EL (cell line): Measurements from ENCODE around the gene ACADVL.
"Not testable (repeated sequence)": the region's sequence is repeated elsewhere in the genome, so short reads cannot be mapped to it uniquely, and the experiment has no call there.

Experiments used
- DNase-seq: peaks from one replicate; pipeline ENCODE4 v3.0.0-alpha.2; 2016

Gene ACADVL

GRCh38 chr17:7235693-7236665 lies 16.2 kb downstream of the ACADVL start:
- no peak for DNase-seq

- no peak for DNase-seq
Measured at GRCh38 chr17:7236808-7237207, 17.1 kb downstream of the ACADVL start.

GRCh38 chr17:7237266-7237760 lies 17.6 kb downstream of the ACADVL start:
- no peak for DNase-seq

- peak; percentile 76 for DNase-seq
Measured at GRCh38 chr17:7237761-7238419, 18.2 kb downstream of the ACADVL start.

- peak; percentile 36 for DNase-seq
Measured at GRCh38 chr17:7238420-7239090, 18.8 kb downstream of the ACADVL start.

- peak; percentile 100 for DNase-seq
Measured at GRCh38 chr17:7239091-7240027, 19.6 kb downstream of the ACADVL start, which contains the start of gene PHF23. TSS of gene PHF23 (minus strand) at chr17:7239457. CDS start at chr17:7239279, 178 bp downstream.

- no peak for DNase-seq
Measured at GRCh38 chr17:7240375-7240774, 20.6 kb downstream of the ACADVL start.

GRCh38 chr17:7241090-7241733 lies 21.5 kb downstream of the ACADVL start:
- DNase-seq = no peak

- peak; percentile 92 for DNase-seq
Measured at GRCh38 chr17:7241783-7242716, 22.3 kb downstream of the ACADVL start, which contains the start of gene GABARAP. TSS of gene GABARAP (minus strand) at chr17:7242449. CDS start at chr17:7242330, 119 bp downstream.

GRCh38 chr17:7242717-7243452 lies 23.1 kb downstream of the ACADVL start:
- DNase-seq = peak; percentile 94

GRCh38 chr17:7243453-7243729 lies 23.7 kb downstream of the ACADVL start:
- no peak for DNase-seq

GRCh38 chr17:7243838-7244237 lies 24.1 kb downstream of the ACADVL start:
- not testable (repeated sequence) for DNase-seq

- DNase-seq = no peak
Measured at GRCh38 chr17:7246779-7247178, 27.0 kb downstream of the ACADVL start.

GRCh38 chr17:7248796-7249195 lies 29.1 kb downstream of the ACADVL start:
- no peak for DNase-seq

- no peak for DNase-seq
Measured at GRCh38 chr17:7249214-7249613, 29.5 kb downstream of the ACADVL start.

- no peak for DNase-seq
Measured at GRCh38 chr17:7249830-7250229, 30.1 kb downstream of the ACADVL start.

- DNase-seq = no peak
Measured at GRCh38 chr17:7250695-7251627, 31.2 kb downstream of the ACADVL start.

GRCh38 chr17:7251661-7252175 lies 32.0 kb downstream of the ACADVL start, which contains the start of gene CTDNEP1:
TSS of gene CTDNEP1 (minus strand) at chr17:7251734. CDS start at chr17:7251296, 438 bp downstream.
- peak; percentile 100 for DNase-seq
